GM12874 (cell line): ENCODE data around the gene TIGIT.

Experiments
- CTCF ChIP-seq: IDR thresholded peaks from 2 replicates; pipeline ENCODE4 v1.5.1; 2011; ENCODE audit warnings: low read depth, mild to moderate bottlenecking, control low read depth, low read length, moderate library complexity; ENCODE audit not compliant: insufficient read depth

The TIGIT gene

GRCh38 chr3:114284644-114285043 is 9.2 kb upstream of the TIGIT start:
- no peak for TF ChIP-seq CTCF

- no peak for TF ChIP-seq CTCF
These were observed 8.1 kb upstream of the TIGIT start for GRCh38 chr3:114285648-114286230.

- no peak for TF ChIP-seq CTCF
These were observed 7.6 kb upstream of the TIGIT start for GRCh38 chr3:114286266-114286665.

GRCh38 chr3:114290911-114291901 is 2.6 kb upstream of the TIGIT start:
- TF ChIP-seq CTCF = peak; percentile 89

GRCh38 chr3:114294940-114295480 is 1.2 kb downstream of the TIGIT start:
- TF ChIP-seq CTCF = no peak

GRCh38 chr3:114295946-114296345 is 2.1 kb downstream of the TIGIT start:
- TF ChIP-seq CTCF = no peak

- peak; percentile 49; the same call in 1 of the 2 replicates for TF ChIP-seq CTCF
These were observed 5.6 kb downstream of the TIGIT start for GRCh38 chr3:114299421-114299820.
